OCI-LY3 (cell line): ENCODE data around the gene SEMA3C.

Experiments
- CTCF ChIP-seq: fragments of 200-600, 300-600 bp; sonication (generic); IDR thresholded peaks from 2 replicates; pipeline ENCODE4 v1.5.1; 2014; ENCODE audit warnings: antibody characterized with exemption, low read length, low read depth
- EZH2phosphoT487 ChIP-seq: fragments of 200-600 bp; shearing (Covaris generic); IDR thresholded peaks from 2 replicates; pipeline ENCODE4 v1.6.1; 2018; ENCODE audit warnings: antibody characterized with exemption, mixed run types, low read depth

GRCh38 chr7:80838643-80839042, 80.2 kb downstream of the SEMA3C start:
- TF ChIP-seq CTCF (no peak), EZH2phosphoT487 (no peak)
